GM12864 (cell line): ENCODE measurements around the gene CHRNB4.
"Not testable (repeated sequence)": the region's sequence is repeated elsewhere in the genome, so short reads cannot be mapped to it uniquely, and the experiment has no call there.

Source experiments
- DNase-seq: peaks from one replicate; pipeline ENCODE4 v3.0.0-alpha.2; 2011; ENCODE audit warnings: low read depth
- H3K4me3 ChIP-seq: 2 replicates; pipeline ENCODE4 v1.5.1; 2011; ENCODE audit warnings: mild to moderate bottlenecking, low read depth, low read length, control low read depth
- CTCF ChIP-seq: IDR thresholded peaks from 2 replicates; pipeline ENCODE4 v1.5.1; 2011; ENCODE audit warnings: low read depth, mild to moderate bottlenecking, moderate library complexity, low read length, control low read depth, inconsistent platforms; ENCODE audit errors: missing control alignments

The CHRNB4 gene

GRCh38 chr15:78617076-78617475 is 23.9 kb downstream of the CHRNB4 start:
- no peak overlapping the region for H3K4me3 ChIP-seq
- no peak for TF ChIP-seq CTCF
- no peak for DNase-seq

GRCh38 chr15:78616506-78616905 is 24.5 kb downstream of the CHRNB4 start:
- no peak overlapping the region for H3K4me3 ChIP-seq
- DNase-seq, result no peak
- no peak for TF ChIP-seq CTCF

- no peak for DNase-seq
- no peak for TF ChIP-seq CTCF
These were observed 25.8 kb downstream of the CHRNB4 start for GRCh38 chr15:78615151-78615589.

GRCh38 chr15:78614021-78614420 is 27.0 kb downstream of the CHRNB4 start:
- no peak for DNase-seq
- no peak for TF ChIP-seq CTCF
- no peak overlapping the region for H3K4me3 ChIP-seq

More at GRCh38 chr15:78615151-78615589, 25.8 kb downstream of the CHRNB4 start:
- H3K4me3 ChIP-seq, result no peak overlapping the region

GRCh38 chr15:78609551-78609950 is 31.5 kb downstream of the CHRNB4 start:
- not testable (repeated sequence) for DNase-seq, H3K4me3 ChIP-seq

GRCh38 chr15:78605680-78606079 is 35.3 kb downstream of the CHRNB4 start:
- no peak for TF ChIP-seq CTCF
- no peak for DNase-seq
- no peak overlapping the region for H3K4me3 ChIP-seq

GRCh38 chr15:78605201-78605600 is 35.8 kb downstream of the CHRNB4 start:
- TF ChIP-seq CTCF, result no peak

More at GRCh38 chr15:78605201-78605600, 35.8 kb downstream of the CHRNB4 start:
- DNase-seq, result no peak
- no peak overlapping the region for H3K4me3 ChIP-seq
